CD14-positive monocyte (primary cell): ENCODE results near the gene ANO2. TPM values are rescaled to one million over a fixed set of nuclear protein-coding genes. Genes with fewer than 3 reads are reported as not detected.

ENCODE experiments used
- DNase-seq, 3 donors: peaks; one replicate each; pipeline ENCODE4 v3.0.0-alpha.2; 2011 to 2022
- H2AFZ ChIP-seq: 2 replicates; pipeline ENCODE4 v1.6.0; 2012; ENCODE audit warnings: mild to moderate bottlenecking, low read depth, low read length, inconsistent platforms; ENCODE audit not compliant: insufficient read depth, poor library complexity, severe bottlenecking
- H3K27ac ChIP-seq, 2 donors: 1 replicate in 1 of 2; 2 replicates in 1 of 2; pipeline ENCODE4 v1.5.1; 2012 to 2013; ENCODE audit warnings: low read length in 2 of 2, control low read depth in 1 of 2, inconsistent platforms in 1 of 2, low read depth in 1 of 2, mild to moderate bottlenecking in 1 of 2
- H3K27me3 ChIP-seq, 2 donors: one replicate each; pipeline versions ENCODE4 v1.6.0 to v1.6.1; 2011 to 2013; ENCODE audit warnings: low read length in 2 of 2; ENCODE audit not compliant: control insufficient read depth in 2 of 2, insufficient read depth in 2 of 2
- H3K36me3 ChIP-seq, 2 donors: replicated peaks in 1 of 2; 1 replicate in 1 of 2; 2 replicates in 1 of 2; pipeline versions ENCODE4 v1.5.1 to v1.6.1; 2012 to 2013; ENCODE audit warnings: low read length in 2 of 2, control low read depth in 1 of 2, inconsistent platforms in 1 of 2, mild to moderate bottlenecking in 1 of 2; ENCODE audit not compliant: insufficient read depth in 2 of 2, control insufficient read depth in 1 of 2
- H3K4me1 ChIP-seq, 2 donors: 1 replicate in 1 of 2; 2 replicates in 1 of 2; pipeline versions ENCODE4 v1.5.1 to v1.6.1; 2012 to 2013; ENCODE audit warnings: low read length in 2 of 2, control low read depth in 1 of 2, inconsistent platforms in 1 of 2, mild to moderate bottlenecking in 1 of 2, moderate library complexity in 1 of 2; ENCODE audit not compliant: insufficient read depth in 2 of 2, control insufficient read depth in 1 of 2
- H3K4me2 ChIP-seq: replicated peaks from 2 replicates; pipeline ENCODE3; 2012; ENCODE audit warnings: low read length, moderate library complexity, mild to moderate bottlenecking; ENCODE audit not compliant: poor library complexity, severe bottlenecking; ENCODE audit errors: extremely low read depth
- H3K4me3 ChIP-seq, 3 experiments: fragments of 200-600 bp in 1 of 3; sonication (generic) in 1 of 3; replicated peaks in 1 of 3; 1 replicate in 2 of 3; 2 replicates in 1 of 3; pipeline ENCODE4 v1.5.1; 2011 to 2013; ENCODE audit warnings: low read length in 3 of 3, mild to moderate bottlenecking in 3 of 3, control low read depth in 2 of 3, low read depth in 2 of 3, inconsistent platforms in 1 of 3, moderate library complexity in 1 of 3
- H3K79me2 ChIP-seq: 2 replicates; pipeline ENCODE4 v1.6.0; 2012; ENCODE audit warnings: mild to moderate bottlenecking, control low read depth, inconsistent platforms, low read length, moderate library complexity; ENCODE audit not compliant: insufficient read depth
- H3K9ac ChIP-seq: 2 replicates; pipeline ENCODE4 v1.6.0; 2017; ENCODE audit warnings: low read length, mild to moderate bottlenecking; ENCODE audit not compliant: insufficient read depth, poor library complexity, severe bottlenecking
- H3K9me3 ChIP-seq, 2 donors: replicated peaks in 1 of 2; 1 replicate in 1 of 2; 2 replicates in 1 of 2; pipeline versions ENCODE4 v1.5.1 to v1.6.1; 2012 to 2013; ENCODE audit warnings: low read length in 2 of 2, control low read depth in 1 of 2; ENCODE audit not compliant: control insufficient read depth in 1 of 2, insufficient read depth in 1 of 2
- H4K20me1 ChIP-seq: 2 replicates; pipeline ENCODE4 v1.6.0; 2012; ENCODE audit warnings: mild to moderate bottlenecking, low read length, control low read depth, moderate library complexity; ENCODE audit not compliant: insufficient read depth
- H3K27ac Mint-ChIP-seq, 7 donors: one replicate each; pipeline ENCODE4 v1.8.0; 2020; ENCODE audit warnings: mild to moderate bottlenecking in 7 of 7, mixed read lengths in 7 of 7, moderate library complexity in 6 of 7, inconsistent platforms in 2 of 7
- H3K27me3 Mint-ChIP-seq, 3 donors: one replicate each; pipeline ENCODE4 v1.8.0; 2021 to 2022; ENCODE audit warnings: low read depth in 3 of 3, mild to moderate bottlenecking in 3 of 3, mixed read lengths in 3 of 3, moderate library complexity in 3 of 3, inconsistent platforms in 1 of 3
- H3K36me3 Mint-ChIP-seq, 2 donors: one replicate each; pipeline ENCODE4 v1.8.0; 2020; ENCODE audit warnings: mixed read lengths in 2 of 2, inconsistent platforms in 1 of 2, mild to moderate bottlenecking in 1 of 2
- H3K4me1 Mint-ChIP-seq: one replicate; pipeline ENCODE4 v1.8.0; 2020; ENCODE audit warnings: mild to moderate bottlenecking, mixed read lengths
- H3K4me3 Mint-ChIP-seq, 2 donors: one replicate each; pipeline ENCODE4 v1.8.0; 2020; ENCODE audit warnings: mild to moderate bottlenecking in 2 of 2, mixed read lengths in 2 of 2, moderate library complexity in 1 of 2
- H3K9me3 Mint-ChIP-seq, 7 donors: one replicate each; pipeline ENCODE4 v1.8.0; 2020 to 2022; ENCODE audit warnings: mixed read lengths in 7 of 7, mild to moderate bottlenecking in 6 of 7, moderate library complexity in 6 of 7, inconsistent platforms in 2 of 7
- CTCF ChIP-seq: fragments of 200-600 bp; IDR thresholded peaks from one replicate; pipeline ENCODE4 v1.8.0; 2022; ENCODE audit warnings: antibody characterized with exemption, mild to moderate bottlenecking
- WGBS: methylation state at CpG from one replicate; pipeline ENCODE4 v1.1.5; 2013; ENCODE audit warnings: missing lambda C conversion rate; ENCODE audit not compliant: insufficient coverage; 5-methylcytosine and 5-hydroxymethylcytosine counted together
- intact Hi-C, 2 donors: fragments of 100-400 bp; cut with micrococcal nuclease; formaldehyde crosslinking; loops; one replicate each; pipeline versions ENCODE4 v1.15.0 to v1.15.1; 2023
- polyA plus RNA-seq, 3 donors: library from polyadenylated mRNA; depleted of rRNA in 1 of 3; unstranded in 2 of 3; stranded (reverse) in 1 of 3; fragments of 300-500 nt in 2 of 3; fragments of >200 nt in 1 of 3; fragmentation: Illumina TruSeq in 2 of 3; gene quantifications; 1 replicate in 2 of 3; 2 replicates in 1 of 3; pipeline ENCODE4 v1.2.3, GENCODE V29; 2012 to 2021

ANO2 gene
- polyA plus RNA-seq, 3 donors: not detected

GRCh38 chr12:5884866-5885265, 60.2 kb downstream of the ANO2 start:
- no peaks in the 10 kb centered on the region for H3K36me3 Mint-ChIP-seq
- 100% methylated on average over 3 of the region's 3 CpGs for WGBS
- no peak overlapping the region for H2AFZ ChIP-seq
- no peak for TF ChIP-seq CTCF
- intact Hi-C loops: no loop called here
- H3K9ac ChIP-seq: no peak overlapping the region
- H3K27me3 ChIP-seq: peaks cover 13 to 26% of the 10 kb centered on the region in 2 donors
- peaks cover 11% of the 10 kb centered on the region for H3K4me1 Mint-ChIP-seq
- no peaks in the 10 kb centered on the region for H3K36me3 ChIP-seq
- H3K4me1 ChIP-seq: no peaks in the 10 kb centered on the region
- no peak for DNase-seq
- H3K9me3 Mint-ChIP-seq: peaks cover 0 to 15% (median 2%) of the 10 kb centered on the region in 7 donors
- no peak overlapping the region for H3K4me3 ChIP-seq
- no peaks in the 10 kb centered on the region for H3K79me2 ChIP-seq
- H3K4me2 ChIP-seq: no peak overlapping the region
- H3K27ac Mint-ChIP-seq: no peak overlapping the region
- H3K4me3 Mint-ChIP-seq: no peak overlapping the region
- peaks cover 0 to 11% of the 10 kb centered on the region in 2 donors for H3K9me3 ChIP-seq
- peaks cover 22 to 53% (median 36%) of the 10 kb centered on the region in 3 donors for H3K27me3 Mint-ChIP-seq
- no peak overlapping the region for H3K27ac ChIP-seq
- no peaks in the 10 kb centered on the region for H4K20me1 ChIP-seq

DNA sequence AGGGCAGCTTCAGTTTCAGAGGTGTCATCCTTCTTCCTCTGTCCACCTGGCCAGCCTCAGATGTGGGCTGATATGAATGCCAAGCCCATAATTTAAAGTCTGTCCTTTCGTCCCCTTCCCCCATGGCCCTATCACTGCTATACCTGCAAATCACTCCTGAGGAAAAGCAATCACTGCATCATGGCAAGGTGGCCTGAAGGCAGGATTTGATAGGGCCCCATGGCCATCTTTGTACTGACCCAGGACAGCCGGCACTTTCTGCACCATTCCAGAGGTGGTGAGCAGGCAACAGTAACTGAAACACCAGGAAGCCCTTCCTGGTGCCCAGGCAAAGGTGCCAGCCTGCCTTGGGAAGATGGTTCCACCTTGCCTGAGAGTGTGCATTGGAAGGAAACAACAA, 60.8 kb downstream of the ANO2 start:
- no peak for TF ChIP-seq CTCF
- no peak overlapping the region for H3K27ac ChIP-seq
- Mint-ChIP-seq H3K27ac (no peak overlapping the region), H3K36me3 (no peaks in the 10 kb centered on the region), H3K4me3 (no peak overlapping the region), H3K4me1 (peaks cover 11% of the 10 kb centered on the region), H3K27me3 (peaks cover 22 to 49% (median 36%) of the 10 kb centered on the region in 3 donors), H3K9me3 (peaks cover 0 to 11% (median 1%) of the 10 kb centered on the region in 7 donors)
- no peaks in the 10 kb centered on the region for H3K79me2 ChIP-seq
- peaks cover 13 to 26% of the 10 kb centered on the region in 2 donors for H3K27me3 ChIP-seq
- WGBS: 86% methylated on average over 2 of the region's 2 CpGs
- no peaks in the 10 kb centered on the region for H3K36me3 ChIP-seq
- H4K20me1 ChIP-seq: no peaks in the 10 kb centered on the region
- no peak overlapping the region for H3K9ac ChIP-seq
- H3K4me1 ChIP-seq: no peaks in the 10 kb centered on the region
- intact Hi-C loops: no loop called here
- no peak for DNase-seq
- H2AFZ ChIP-seq: no peak overlapping the region
- H3K4me2 ChIP-seq: no peak overlapping the region
- peaks cover 0 to 5% of the 10 kb centered on the region in 2 donors for H3K9me3 ChIP-seq
- no peak overlapping the region for H3K4me3 ChIP-seq
